Melanocyte of skin (primary cell): ENCODE results near the gene PCDHA9. TPM values are rescaled to one million over a fixed set of nuclear protein-coding genes. Genes with fewer than 3 reads are reported as not detected.

ENCODE experiments used
- total RNA-seq, 2 donors: library from RNA; depleted of rRNA; stranded (reverse); fragments of >200 nt; gene quantifications; 2 replicates each; pipeline ENCODE4 v1.2.3, GENCODE V29; 2012

PCDHA9 gene
- total RNA-seq, 2 donors, result not detected

Other genes with a start within 250 kb of the PCDHA9 start
- gene CD14, start 215.2 kb upstream of the PCDHA9 start, total RNA-seq, result 1 to 10 TPM; 1.3 to 3.4 TPM
- 10 to 100 TPM; 12.7 to 14.8 TPM for gene TMCO6, start 208.9 kb upstream of the PCDHA9 start, total RNA-seq
- gene NDUFA2, start 200.8 kb upstream of the PCDHA9 start, total RNA-seq, result 10 to 100 TPM; 41.6 to 48.0 TPM
- 10 to 100 TPM; 84.3 to 95.2 TPM for gene IK, start 200.6 kb upstream of the PCDHA9 start, total RNA-seq
- gene WDR55, start 183.5 kb upstream of the PCDHA9 start, total RNA-seq, result 10 to 100 TPM; 32.3 to 50.3 TPM
- under 1 TPM; 0.34 to 1.00 TPM for gene DND1, start 174.8 kb upstream of the PCDHA9 start, total RNA-seq
- gene HARS1, start 157.0 kb upstream of the PCDHA9 start, total RNA-seq, result 10 to 100 TPM; 41.0 to 68.9 TPM
- 10 to 100 TPM; 24.1 to 29.0 TPM for gene HARS2, start 156.9 kb upstream of the PCDHA9 start, total RNA-seq
- gene ZMAT2, start 147.9 kb upstream of the PCDHA9 start, total RNA-seq, result 10 to 100 TPM; 23.4 to 37.0 TPM
- gene PCDHA1, start 62.2 kb upstream of the PCDHA9 start, total RNA-seq, result not detected
- not detected for gene PCDHA2, start 53.5 kb upstream of the PCDHA9 start, total RNA-seq
- gene PCDHA3, start 47.3 kb upstream of the PCDHA9 start, total RNA-seq, result under 1 TPM in 1 of 2 donors, not detected in 1; under 0.01 TPM
- under 1 TPM; under 0.01 TPM for gene PCDHA4, start 41.3 kb upstream of the PCDHA9 start, total RNA-seq
- gene PCDHA5, start 26.8 kb upstream of the PCDHA9 start, total RNA-seq, result under 1 TPM; under 0.01 TPM
- under 1 TPM in 1 of 2 donors, not detected in 1; 0.34 TPM for gene PCDHA6, start 20.4 kb upstream of the PCDHA9 start, total RNA-seq
- gene PCDHA7, start 14.1 kb upstream of the PCDHA9 start, total RNA-seq, result not detected
- gene PCDHA8, start 7.2 kb upstream of the PCDHA9 start, total RNA-seq, result not detected
- under 1 TPM in 1 of 2 donors, not detected in 1; 0.69 TPM for gene PCDHA10, start 7.5 kb downstream of the PCDHA9 start, total RNA-seq
- gene PCDHA11, start 20.6 kb downstream of the PCDHA9 start, total RNA-seq, result under 1 TPM in 1 of 2 donors, not detected in 1; under 0.01 TPM
- gene PCDHA12, start 26.9 kb downstream of the PCDHA9 start, total RNA-seq, result not detected
- gene PCDHA13, start 33.7 kb downstream of the PCDHA9 start, total RNA-seq, result under 1 TPM in 1 of 2 donors, not detected in 1; under 0.01 TPM
- under 1 TPM in 1 of 2 donors, not detected in 1; 0.34 TPM for gene PCDHAC1, start 77.9 kb downstream of the PCDHA9 start, total RNA-seq
- under 1 TPM in 1 of 2 donors, not detected in 1; 0.69 TPM for gene PCDHAC2, start 118.1 kb downstream of the PCDHA9 start, total RNA-seq
- not detected for gene PCDHB1, start 203.0 kb downstream of the PCDHA9 start, total RNA-seq
- under 1 TPM; under 0.01 to 0.34 TPM for gene PCDHB2, start 246.2 kb downstream of the PCDHA9 start, total RNA-seq